Measurements from ENCODE around the gene FLRT2.

GRCh38 chr14:85575617-85575898, 45.6 kb downstream of the FLRT2 start:
- no peak for TF ChIP-seq CTCF (IDR thresholded peaks at IDR 0.05)
- TF ChIP-seq POLR2A (IDR thresholded peaks at IDR 0.05), result no peak

Measured in esophagus squamous epithelium (tissue), 4 donors.